Skin of body (tissue), 3 donors: ENCODE data around the gene NMT2. TPM values are rescaled to one million over a fixed set of nuclear protein-coding genes. Genes with fewer than 3 reads are reported as not detected.

Experiments used
- DNase-seq: peaks from one replicate; lab custom pipeline; 2025; lab: John Stamatoyannopoulos, UW
- small RNA-seq: library from RNA; depleted of rRNA; stranded (forward); fragments of <200 nt; gene quantifications from one replicate; pipeline ENCODE3, GENCODE V24; 2014; ENCODE audit warnings: low replicate concordance
- total RNA-seq: library from RNA; depleted of rRNA; stranded (reverse); fragments of >200 nt; gene quantifications from one replicate; pipeline ENCODE4 v1.2.3, GENCODE V29; 2014

Gene NMT2
- total RNA-seq, 1 donor from 2014 or later = 22.0 TPM

DNA sequence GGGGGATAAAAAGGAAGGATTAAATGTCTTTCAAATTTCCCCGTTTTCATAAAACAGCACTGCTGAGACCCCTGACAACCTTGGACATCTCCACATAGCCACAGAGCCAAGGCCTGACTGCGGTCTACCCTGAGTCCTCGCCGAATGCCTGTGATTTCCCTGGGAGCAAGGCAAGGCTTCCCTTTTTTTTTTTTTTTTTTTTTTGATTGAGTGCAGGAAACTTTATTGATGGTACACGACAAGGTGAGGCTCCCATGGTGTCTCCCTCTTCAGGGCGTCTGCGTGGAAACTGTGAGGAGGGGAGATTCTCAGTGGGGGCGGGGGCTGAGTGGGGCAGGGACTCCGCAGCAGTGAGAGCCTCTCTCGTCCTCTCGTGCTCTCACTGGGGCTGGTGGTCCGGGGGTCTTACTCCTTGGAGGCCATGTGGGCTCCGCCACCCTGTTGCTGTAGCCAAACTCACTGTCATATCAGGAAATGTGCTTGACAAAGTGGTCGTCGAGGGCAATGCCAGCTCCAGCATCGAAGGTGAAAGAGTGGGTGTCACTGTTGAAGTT lies 75.6 kb downstream of the NMT2 start:
- DNase-seq = no peak

DNA sequence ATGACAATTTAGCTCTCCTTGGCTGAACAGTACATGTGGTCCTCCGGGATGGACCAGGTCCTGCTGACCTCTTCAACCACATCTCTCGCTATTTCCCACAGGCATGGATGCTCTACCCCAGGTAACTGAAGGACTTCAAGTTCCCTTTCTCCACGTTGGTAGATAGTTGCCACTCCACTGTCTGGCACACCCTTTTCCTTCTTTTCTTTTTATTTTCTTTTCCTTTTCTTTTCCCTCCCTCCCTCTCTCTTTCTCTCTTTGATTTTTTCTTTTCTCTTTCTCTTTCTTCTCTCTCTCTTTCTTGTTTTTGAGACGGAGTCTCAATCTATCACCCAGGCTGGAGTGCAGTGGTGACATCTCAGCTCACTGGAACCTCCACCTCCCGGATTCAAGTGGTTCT lies 77.1 kb downstream of the NMT2 start:
- no peak for DNase-seq

DNA sequence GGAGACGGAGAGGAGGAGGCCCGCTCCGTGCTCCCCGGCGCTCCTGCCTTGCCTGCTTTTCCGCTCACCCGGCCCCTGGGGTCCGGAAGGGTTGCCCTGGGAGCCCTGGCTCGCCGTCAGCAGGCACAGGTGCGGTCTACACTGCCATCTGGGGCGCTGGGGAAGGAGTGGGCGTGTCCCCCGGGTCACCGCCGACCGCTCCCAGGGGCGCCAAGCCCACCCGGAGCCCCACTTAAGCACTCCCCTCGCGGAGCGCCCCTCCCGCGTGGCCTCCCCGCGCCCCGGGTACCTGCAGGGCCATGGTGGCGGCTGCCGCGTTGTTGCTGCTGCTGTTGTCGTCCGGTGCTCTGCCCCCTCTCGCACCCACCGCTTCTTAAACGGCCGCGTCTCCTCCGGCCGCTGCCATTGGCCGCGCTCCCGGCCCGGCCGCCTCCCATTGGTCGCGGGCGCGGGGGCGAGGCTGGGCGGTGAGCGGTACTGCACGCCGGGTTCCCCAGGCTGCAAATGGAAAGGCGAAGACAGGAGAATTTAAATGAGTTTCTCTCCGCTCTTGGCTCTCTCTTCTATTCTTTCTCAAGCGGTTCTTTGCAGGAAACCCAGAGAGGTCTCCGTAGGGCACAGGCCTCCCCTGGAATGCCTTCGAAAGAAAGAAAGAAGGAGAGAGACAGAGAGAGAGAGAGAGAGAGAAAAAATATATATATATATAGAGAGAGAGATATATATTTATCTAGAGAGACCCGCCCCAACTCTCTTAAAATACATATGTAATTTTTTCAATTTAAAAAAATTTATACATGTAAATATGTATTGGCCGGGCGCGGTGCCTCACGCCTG lies 79.8 kb downstream of the NMT2 start, which contains the start of gene ACBD7:
Gene ACBD7, minus strand, starts transcription at position 349 of the 834 bp plus-strand sequence. Its CDS starts 48 bp downstream, at position 301.
- peak; percentile 8 for DNase-seq

DNA sequence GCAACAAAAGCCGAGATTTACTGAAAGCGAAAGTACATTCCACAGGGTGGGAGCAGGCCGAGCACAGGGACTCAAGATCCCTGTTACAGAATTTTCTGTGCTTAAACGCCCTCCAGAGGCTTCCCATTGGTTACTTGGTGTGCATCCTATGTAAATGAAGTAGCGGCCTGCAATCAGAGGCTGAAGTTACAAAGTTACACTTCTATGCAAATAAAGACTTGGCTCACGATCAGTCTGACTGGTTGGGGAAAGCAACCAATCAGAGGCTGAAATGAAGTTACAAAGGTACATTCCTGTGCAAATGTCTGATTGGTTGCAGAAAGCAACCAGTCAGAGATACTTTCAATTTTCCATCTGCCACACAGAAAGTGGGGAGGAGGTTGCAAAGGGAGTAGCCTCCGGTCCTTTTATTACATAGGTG lies 84.0 kb downstream of the NMT2 start:
- DNase-seq = peak; percentile 68

DNA sequence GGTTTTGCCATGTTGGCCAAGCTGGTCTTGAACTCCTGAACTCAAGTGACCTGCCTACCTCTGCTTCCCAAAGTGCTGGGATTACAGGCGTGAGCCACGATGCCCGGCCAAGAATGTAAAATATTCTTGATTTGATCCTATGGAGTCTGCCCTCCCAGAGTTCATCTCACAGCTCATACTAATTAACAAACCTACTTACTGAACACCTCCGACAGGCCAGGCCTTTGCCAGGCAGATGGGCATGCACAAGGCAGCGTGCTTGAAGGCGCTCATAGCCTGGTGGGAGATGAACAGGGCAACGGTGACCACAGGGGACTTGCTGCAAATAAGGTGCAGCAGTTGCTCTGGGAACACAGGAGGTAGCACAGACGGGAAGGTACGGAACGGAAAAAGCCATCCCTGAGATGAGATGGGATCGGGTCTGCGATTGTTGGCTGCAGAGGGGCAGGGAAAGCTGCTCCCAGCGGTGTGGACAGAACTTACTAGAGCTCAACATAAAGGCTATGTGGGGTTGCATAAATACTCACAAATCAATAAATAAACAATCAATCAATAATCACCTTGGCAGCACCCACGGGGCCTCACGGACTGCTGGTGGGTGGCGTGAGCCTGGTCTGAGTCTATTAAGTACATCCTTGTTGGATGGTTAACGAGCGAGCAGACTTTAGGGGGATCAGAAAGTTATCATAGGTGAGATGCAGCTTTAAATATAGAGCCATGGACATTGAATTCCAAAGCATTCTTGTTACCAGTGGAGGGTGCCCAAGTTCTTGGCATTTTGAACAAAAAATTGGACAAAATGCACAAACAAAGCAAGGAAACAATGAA lies 84.6 kb downstream of the NMT2 start:
- no peak for DNase-seq

DNA sequence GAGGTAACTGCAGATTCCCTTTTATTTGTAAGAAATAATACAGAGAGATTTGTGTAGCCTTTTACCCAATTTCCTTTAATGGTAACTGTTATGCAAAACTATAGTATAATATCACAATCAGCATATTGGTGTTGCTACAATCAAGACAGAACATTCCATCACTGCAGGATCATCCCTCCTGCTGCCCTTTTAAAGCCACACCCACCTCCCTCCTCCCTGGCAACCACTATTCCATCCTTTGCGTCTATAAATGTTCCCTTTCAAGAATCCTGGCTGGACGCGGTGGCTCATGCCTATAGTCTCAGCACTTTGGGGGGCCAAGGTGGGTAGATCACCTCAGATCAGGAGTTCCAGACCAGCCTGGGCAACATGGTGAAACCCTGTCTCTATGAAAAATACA lies 93.1 kb downstream of the NMT2 start:
- DNase-seq = no peak

DNA sequence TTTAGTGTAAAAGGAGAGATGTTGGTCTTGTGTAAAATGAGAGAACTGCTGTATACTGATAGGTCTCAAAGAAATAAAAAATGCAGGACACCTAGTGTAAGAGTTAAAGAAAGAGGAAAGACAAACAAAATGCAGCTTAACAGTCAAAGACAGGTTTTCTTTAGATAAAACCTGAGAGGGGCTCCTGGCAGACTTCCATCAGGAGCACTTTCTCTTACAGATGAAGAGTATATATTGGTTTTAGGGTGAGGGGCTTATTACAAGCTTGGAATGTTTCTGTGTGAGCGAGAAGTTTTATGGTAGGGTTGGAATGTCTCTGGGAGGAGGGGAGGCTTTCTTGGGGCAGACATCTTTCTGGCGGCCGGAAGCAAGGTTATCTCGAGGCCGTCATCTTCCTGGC lies 96.1 kb downstream of the NMT2 start:
- DNase-seq = no peak

DNA sequence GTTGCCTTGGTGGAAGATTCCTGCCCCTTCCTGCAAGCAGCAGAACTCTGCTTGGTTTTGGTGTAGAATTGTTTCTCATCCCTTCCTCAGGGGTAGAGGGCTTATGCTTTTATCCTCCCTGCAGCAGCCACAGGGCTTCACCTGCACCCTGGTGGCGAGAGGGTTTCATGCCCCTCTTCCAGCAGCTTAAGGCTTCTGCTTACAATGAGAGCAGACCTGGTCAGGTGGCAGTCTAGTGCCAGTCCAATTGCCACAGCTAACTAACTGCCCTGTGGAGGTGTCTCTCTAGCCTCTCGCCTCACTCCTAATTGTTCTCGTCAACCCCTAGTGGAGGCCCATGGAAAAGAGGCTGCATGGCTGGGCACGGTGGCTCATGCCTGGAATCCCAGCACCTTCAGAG lies 99.3 kb downstream of the NMT2 start:
- DNase-seq = no peak

DNA sequence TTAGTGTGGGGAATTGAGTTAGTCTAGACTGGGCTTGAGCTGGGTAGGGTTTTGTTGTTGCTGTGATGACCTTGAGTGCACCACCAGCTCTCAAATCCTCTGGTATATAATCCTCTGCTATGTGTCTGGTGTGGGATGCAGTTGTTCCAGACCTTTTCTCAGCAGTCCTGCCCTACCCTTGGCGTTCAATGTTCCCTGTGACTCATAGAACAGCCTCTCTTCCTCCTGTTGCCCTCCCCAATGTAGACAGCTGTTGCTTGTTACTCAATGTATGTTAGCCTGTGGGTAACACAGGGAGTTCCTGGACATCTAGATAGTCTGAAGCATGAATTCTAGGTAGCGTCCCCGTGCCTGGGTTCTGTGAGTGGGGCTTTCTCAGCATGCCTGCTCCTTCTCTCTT lies 99.7 kb downstream of the NMT2 start:
- DNase-seq = no peak

DNA sequence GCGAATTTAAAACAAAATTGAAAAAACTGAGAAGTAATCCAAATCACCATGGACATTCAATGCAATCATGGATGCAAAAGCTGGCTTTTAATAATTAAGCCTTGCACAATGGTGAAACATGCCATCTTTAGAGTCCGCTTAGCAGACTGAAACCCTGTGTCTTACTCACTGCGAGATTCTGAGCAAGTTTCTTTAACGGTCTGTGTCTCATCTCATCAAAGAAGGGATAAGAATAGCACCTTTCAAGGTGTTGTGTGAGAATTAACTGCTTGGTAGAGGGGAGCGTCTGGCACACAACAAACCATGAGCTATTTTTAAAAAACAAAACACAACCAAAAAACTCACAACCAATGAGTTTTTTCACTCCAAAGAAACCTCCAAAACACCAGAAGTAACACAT lies 101.3 kb downstream of the NMT2 start:
- DNase-seq = no peak

DNA sequence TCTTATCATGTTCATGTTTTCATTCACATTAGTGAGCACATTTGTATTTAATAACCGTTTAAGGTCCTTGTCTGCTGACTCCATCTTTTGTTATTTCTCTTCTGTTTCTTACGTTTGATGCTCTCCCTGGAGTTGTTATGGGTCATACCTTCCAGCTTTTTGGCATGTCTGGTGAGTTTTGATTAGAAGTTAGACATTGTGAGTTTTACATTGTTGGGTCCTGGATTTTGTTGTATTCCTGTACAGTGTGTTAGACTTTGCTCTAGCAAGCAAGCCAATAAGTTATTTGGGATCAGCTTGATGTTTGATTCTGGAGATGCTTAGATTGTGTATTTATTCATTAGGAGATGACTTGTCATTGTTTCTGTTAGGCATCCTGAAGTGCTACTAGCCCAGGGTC lies 107.9 kb downstream of the NMT2 start:
- DNase-seq = no peak

DNA sequence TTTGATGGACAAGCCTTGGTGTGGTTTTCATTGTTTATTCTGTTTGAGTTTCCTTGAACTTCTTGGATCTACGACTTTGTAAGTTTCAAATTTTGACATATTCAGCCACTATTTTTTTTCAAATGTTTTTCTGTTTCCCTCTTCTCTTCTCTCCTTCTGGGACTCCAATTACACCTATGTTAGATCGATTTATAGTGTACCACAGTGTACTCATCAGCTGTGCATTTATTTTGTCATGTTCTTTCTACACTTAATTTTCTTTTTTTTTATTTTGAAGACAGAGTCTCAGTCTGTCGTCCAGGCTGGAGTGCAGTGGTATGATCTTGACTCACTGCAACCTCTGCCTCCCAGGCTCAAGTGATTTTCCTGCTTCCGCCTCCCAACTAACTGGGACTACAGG lies 108.6 kb downstream of the NMT2 start:
- DNase-seq = no peak

DNA sequence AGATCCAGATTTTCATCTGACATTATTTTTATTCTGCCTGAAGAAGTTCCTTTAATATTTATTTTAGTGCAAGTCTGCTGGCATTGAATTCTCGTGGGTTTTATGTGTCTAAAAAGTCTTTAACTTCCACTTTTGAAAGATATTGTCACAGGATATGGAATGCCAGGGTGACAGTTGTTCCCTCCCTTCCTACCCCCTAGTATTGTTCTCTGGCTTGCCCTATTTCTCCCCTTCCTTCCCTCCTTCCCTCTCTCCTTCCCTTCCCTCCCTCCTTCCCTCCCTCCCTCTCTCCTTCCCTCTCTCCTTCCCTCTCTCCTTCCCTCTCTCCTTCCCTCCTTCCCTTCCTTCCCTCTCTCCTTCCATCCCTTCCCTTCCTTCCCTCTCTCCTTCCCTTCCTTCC lies 109.8 kb downstream of the NMT2 start:
- DNase-seq = no peak

Small RNA genes lying within 50 kb of the gene (small RNA-seq; reads per million reads assigned to genes)
- gene AL590365.1 = not detected

Other genes starting within 250 kb of the NMT2 start
- 8.3 TPM for gene DCLRE1C, start 214.6 kb downstream of the NMT2 start, total RNA-seq
- gene MEIG1, start 209.3 kb downstream of the NMT2 start, total RNA-seq = not detected
- not detected for gene OLAH, start 124.8 kb downstream of the NMT2 start, total RNA-seq
- gene ACBD7, start 79.9 kb downstream of the NMT2 start, total RNA-seq = 0.99 TPM
- gene RPP38, start 71.3 kb downstream of the NMT2 start, total RNA-seq = 5.2 TPM
- 11.3 TPM for gene FAM171A1, start 202.6 kb upstream of the NMT2 start, total RNA-seq